B cell (primary cell): ENCODE measurements around the gene FAM168A.

ENCODE experiments used
- EZH2 ChIP-seq: IDR thresholded peaks from 2 replicates; pipeline ENCODE4 v1.6.1; 2012; ENCODE audit warnings: borderline replicate concordance, low read depth, mild to moderate bottlenecking, moderate library complexity, low read length; ENCODE audit not compliant: insufficient read depth, poor library complexity, severe bottlenecking
- TF ChIP-seq, protein P1 (sequence below): fragments of 200-600 bp; IDR thresholded peaks from one replicate; pipeline ENCODE4 v1.8.0; 2022; ENCODE audit warnings: antibody characterized with exemption, mild to moderate bottlenecking

DNA sequence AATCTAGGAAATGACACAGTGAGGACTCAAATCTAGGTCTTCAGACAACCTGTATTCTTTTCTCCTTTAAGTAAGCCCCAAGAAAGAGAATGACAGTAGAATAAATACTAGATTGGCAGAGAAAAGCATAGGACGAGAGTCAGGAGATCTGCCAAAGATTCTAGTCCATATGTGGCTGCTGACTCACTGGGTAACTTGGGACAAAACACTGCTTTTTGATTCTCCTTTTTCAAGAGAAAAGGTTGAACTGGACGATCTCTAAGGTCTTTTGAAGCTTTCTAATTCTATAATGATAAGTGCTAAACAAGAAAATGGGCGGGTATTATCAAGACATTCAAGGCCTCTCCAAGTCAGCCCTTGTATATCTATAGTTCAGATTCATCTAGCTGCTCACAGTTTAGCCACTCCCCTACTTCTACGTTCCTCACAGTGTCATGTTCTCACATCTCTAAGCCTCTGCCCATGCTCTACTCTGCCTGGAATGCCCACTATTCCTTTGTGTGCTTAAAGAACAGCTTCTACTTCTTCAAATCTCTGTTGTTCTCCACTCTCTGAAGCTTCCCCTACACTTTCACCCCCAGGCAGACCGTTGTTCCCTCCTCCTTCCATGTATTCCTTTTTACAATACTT, 168.7 kb downstream of the FAM168A start:
- TF ChIP-seq, protein P1, sequence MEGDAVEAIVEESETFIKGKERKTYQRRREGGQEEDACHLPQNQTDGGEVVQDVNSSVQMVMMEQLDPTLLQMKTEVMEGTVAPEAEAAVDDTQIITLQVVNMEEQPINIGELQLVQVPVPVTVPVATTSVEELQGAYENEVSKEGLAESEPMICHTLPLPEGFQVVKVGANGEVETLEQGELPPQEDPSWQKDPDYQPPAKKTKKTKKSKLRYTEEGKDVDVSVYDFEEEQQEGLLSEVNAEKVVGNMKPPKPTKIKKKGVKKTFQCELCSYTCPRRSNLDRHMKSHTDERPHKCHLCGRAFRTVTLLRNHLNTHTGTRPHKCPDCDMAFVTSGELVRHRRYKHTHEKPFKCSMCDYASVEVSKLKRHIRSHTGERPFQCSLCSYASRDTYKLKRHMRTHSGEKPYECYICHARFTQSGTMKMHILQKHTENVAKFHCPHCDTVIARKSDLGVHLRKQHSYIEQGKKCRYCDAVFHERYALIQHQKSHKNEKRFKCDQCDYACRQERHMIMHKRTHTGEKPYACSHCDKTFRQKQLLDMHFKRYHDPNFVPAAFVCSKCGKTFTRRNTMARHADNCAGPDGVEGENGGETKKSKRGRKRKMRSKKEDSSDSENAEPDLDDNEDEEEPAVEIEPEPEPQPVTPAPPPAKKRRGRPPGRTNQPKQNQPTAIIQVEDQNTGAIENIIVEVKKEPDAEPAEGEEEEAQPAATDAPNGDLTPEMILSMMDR = no peak
- no peak for TF ChIP-seq EZH2
